ENCODE results near the gene GPRIN1.

Gene GPRIN1

DNA sequence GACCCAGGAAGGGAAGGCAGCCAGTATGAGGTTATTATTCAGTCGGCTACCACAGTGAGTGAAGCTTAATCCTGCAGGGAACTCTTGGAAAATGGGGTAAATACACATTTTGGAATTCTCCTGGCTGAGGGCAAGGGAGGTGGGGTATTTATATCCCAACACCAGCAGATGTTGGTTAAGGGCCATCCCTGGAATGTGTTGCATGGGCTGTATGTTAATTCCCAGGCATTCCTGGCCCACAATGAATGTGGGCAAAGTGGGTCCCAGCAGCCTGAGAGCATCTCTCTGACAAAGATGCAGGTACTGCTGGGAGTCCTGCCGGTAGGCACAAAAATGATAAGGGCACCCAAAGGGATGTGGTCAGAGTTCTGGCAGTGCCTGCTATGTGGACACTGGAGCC, 2.9 kb upstream of the GPRIN1 start:
- ChIA-PET CTCF (interaction anchor here (0.7 kb wide), 1 partner anchor 195 kb away, joined by 3 read pairs; no protein-coding TSS in a partner anchor), POLR2A (interaction anchor here (1.3 kb wide), 1 partner anchor 18 kb away, joined by 5 read pairs; the partner anchor contains the start of genes EIF4E1B and SNCB)
- Histone ChIP-seq H3K36me3 (ENCODE audit: control insufficient read depth in 2 of 2, insufficient read depth in 1 of 2, low read length in 2 of 2) (no peaks in the 10 kb centered on the region), H3K27ac (ENCODE audit: extremely low read depth, low read depth, low read length) (no peak overlapping the region), H3K4me1 (ENCODE audit: control insufficient read depth, insufficient read depth, low read length) (peaks cover 6% of the 10 kb centered on the region; the same call in 1 of the 2 replicates), H3K9me3 (ENCODE audit: control insufficient read depth, insufficient read depth, low read depth, low read length) (no peaks in the 10 kb centered on the region), H3K4me3 (ENCODE audit: low read depth, low read length) (no peak overlapping the region)
- TF ChIP-seq ZNF37A (tag by site-specific recombination; IDR thresholded peaks at IDR 0.05) (peak; percentile 56; the same call in 1 of the 2 replicates), ZNF311 (tag by site-specific recombination; IDR thresholded peaks at IDR 0.05; ENCODE audit: borderline replicate concordance) (no peak), ZNF76 (tag by site-specific recombination; IDR thresholded peaks at IDR 0.05; ENCODE audit: borderline replicate concordance, low read depth) (no peak), ZNF501 (tag by site-specific recombination; IDR thresholded peaks at IDR 0.05) (no peak), ZNF132 (tag by site-specific recombination; IDR thresholded peaks at IDR 0.05; ENCODE audit: borderline replicate concordance) (no peak)
- TF ChIP-seq, protein P1, sequence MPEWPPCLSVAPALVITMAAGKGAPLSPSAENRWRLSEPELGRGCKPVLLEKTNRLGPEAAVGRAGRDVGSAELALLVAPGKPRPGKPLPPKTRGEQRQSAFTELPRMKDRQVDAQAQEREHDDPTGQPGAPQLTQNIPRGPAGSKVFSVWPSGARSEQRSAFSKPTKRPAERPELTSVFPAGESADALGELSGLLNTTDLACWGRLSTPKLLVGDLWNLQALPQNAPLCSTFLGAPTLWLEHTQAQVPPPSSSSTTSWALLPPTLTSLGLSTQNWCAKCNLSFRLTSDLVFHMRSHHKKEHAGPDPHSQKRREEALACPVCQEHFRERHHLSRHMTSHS (tag by site-specific recombination; IDR thresholded peaks at IDR 0.05) = no peak

DNA sequence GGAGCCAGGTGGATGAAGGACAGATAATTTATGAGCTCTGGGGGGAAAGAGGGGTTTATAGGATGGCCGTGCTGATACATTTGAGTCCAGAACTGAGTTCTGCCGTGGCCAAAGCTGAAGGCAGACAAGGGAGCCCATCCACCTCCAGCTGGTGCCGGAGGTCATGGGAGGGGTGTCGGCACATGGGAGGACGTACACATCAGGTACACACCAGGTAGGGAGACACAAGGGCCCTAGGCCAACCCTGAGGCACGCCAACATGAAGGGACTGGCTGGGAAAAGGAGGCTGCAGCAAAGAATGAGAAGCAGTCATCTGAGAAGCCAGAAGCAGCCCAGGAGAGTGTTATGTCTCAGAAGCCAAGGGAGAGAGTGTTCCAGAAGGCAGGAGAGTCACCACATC, 2.1 kb upstream of the GPRIN1 start:
- no peak for TF ChIP-seq ZNF146 (tag by site-specific recombination; IDR thresholded peaks at IDR 0.05)
- TF ChIP-seq, protein P2, sequence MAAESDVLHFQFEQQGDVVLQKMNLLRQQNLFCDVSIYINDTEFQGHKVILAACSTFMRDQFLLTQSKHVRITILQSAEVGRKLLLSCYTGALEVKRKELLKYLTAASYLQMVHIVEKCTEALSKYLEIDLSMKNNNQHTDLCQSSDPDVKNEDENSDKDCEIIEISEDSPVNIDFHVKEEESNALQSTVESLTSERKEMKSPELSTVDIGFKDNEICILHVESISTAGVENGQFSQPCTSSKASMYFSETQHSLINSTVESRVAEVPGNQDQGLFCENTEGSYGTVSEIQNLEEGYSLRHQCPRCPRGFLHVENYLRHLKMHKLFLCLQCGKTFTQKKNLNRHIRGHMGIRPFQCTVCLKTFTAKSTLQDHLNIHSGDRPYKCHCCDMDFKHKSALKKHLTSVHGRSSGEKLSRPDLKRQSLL (tag by site-specific recombination; IDR thresholded peaks at IDR 0.05) = no peak
- no peak for TF ChIP-seq REPIN1 (tag by site-specific recombination; IDR thresholded peaks at IDR 0.05; ENCODE audit: low read depth)
- TF ChIP-seq ZNF37A (tag by site-specific recombination; IDR thresholded peaks at IDR 0.05) = no peak
- no peak for TF ChIP-seq ZNF677 (tag by site-specific recombination; IDR thresholded peaks at IDR 0.05)
- ChIA-PET CTCF (no interaction called here), POLR2A (no interaction called here)

DNA sequence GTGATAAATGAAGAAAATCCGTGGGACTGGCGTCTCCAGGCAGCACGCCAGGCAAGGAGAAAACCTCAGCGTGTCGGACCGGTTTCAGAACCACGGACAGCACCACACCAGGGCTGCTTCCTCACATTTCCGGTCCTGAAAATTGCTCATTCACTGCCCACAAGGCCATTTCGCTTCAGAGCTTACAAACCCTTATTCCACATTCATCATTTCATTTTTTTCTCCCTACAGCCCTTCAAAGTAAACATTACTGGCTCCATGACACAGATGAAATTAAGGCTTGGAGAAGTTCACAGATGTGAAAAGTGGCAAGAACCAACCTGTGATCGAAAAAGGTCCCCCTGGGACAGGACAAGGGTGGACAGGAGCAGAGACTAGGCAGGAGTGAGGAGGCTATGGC, 1.5 kb upstream of the GPRIN1 start:
- no peaks in the 10 kb centered on the region for H3K36me3 ChIP-seq (ENCODE audit: control insufficient read depth in 2 of 2, insufficient read depth in 1 of 2, low read length in 2 of 2)
- POLR2A ChIA-PET = interaction anchor here (1.0 kb wide), 1 partner anchor 21 kb away, joined by 3 read pairs; no protein-coding TSS in a partner anchor
- TF ChIP-seq FEZF1 (tag by site-specific recombination; IDR thresholded peaks at IDR 0.05) (peak; percentile 44; the same call in 1 of the 2 replicates), ZNF292 (tag by site-specific recombination; IDR thresholded peaks at IDR 0.05; ENCODE audit: borderline replicate concordance, low read depth) (no peak), ZNF423 (tag by site-specific recombination; IDR thresholded peaks at IDR 0.05) (no peak), ZNF121 (tag by site-specific recombination; IDR thresholded peaks at IDR 0.05) (no peak), ZNF596 (tag by site-specific recombination; IDR thresholded peaks at IDR 0.05) (no peak), ZNF600 (tag by site-specific recombination; IDR thresholded peaks at IDR 0.05) (0 out of 2 replicates have a peak, but pooled peaks have one; percentile 49)
- TF ChIP-seq, protein P3, sequence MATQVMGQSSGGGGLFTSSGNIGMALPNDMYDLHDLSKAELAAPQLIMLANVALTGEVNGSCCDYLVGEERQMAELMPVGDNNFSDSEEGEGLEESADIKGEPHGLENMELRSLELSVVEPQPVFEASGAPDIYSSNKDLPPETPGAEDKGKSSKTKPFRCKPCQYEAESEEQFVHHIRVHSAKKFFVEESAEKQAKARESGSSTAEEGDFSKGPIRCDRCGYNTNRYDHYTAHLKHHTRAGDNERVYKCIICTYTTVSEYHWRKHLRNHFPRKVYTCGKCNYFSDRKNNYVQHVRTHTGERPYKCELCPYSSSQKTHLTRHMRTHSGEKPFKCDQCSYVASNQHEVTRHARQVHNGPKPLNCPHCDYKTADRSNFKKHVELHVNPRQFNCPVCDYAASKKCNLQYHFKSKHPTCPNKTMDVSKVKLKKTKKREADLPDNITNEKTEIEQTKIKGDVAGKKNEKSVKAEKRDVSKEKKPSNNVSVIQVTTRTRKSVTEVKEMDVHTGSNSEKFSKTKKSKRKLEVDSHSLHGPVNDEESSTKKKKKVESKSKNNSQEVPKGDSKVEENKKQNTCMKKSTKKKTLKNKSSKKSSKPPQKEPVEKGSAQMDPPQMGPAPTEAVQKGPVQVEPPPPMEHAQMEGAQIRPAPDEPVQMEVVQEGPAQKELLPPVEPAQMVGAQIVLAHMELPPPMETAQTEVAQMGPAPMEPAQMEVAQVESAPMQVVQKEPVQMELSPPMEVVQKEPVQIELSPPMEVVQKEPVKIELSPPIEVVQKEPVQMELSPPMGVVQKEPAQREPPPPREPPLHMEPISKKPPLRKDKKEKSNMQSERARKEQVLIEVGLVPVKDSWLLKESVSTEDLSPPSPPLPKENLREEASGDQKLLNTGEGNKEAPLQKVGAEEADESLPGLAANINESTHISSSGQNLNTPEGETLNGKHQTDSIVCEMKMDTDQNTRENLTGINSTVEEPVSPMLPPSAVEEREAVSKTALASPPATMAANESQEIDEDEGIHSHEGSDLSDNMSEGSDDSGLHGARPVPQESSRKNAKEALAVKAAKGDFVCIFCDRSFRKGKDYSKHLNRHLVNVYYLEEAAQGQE (tag by site-specific recombination; IDR thresholded peaks at IDR 0.05) = peak; percentile 97
- H3K27ac ChIP-seq (ENCODE audit: extremely low read depth, low read depth, low read length) = no peak overlapping the region
- H3K4me3 ChIP-seq (ENCODE audit: low read depth, low read length) = no peak overlapping the region
- CTCF ChIA-PET = interaction anchor here (0.5 kb wide), 1 partner anchor 955 kb away, joined by 3 read pairs; no protein-coding TSS in a partner anchor
- H3K4me1 ChIP-seq (ENCODE audit: control insufficient read depth, insufficient read depth, low read length) = peaks cover 6% of the 10 kb centered on the region; the same call in 1 of the 2 replicates
- H3K9me3 ChIP-seq (ENCODE audit: control insufficient read depth, insufficient read depth, low read depth, low read length) = no peaks in the 10 kb centered on the region

More for the DNA sequence above, 2.1 kb upstream of the GPRIN1 start:
- H3K4me1 ChIP-seq (ENCODE audit: control insufficient read depth, insufficient read depth, low read length) = peaks cover 6% of the 10 kb centered on the region; the same call in 1 of the 2 replicates
- no peak overlapping the region for H3K4me3 ChIP-seq (ENCODE audit: low read depth, low read length)
- no peaks in the 10 kb centered on the region for H3K9me3 ChIP-seq (ENCODE audit: control insufficient read depth, insufficient read depth, low read depth, low read length)
- H3K27ac ChIP-seq (ENCODE audit: extremely low read depth, low read depth, low read length) = no peak overlapping the region
- no peaks in the 10 kb centered on the region for H3K36me3 ChIP-seq (ENCODE audit: control insufficient read depth in 2 of 2, insufficient read depth in 1 of 2, low read length in 2 of 2)
